ENCODE results near the gene HPX.

Gene HPX

GRCh38 chr11:6480299-6480914, 39.6 kb upstream of the HPX start:
- Histone ChIP-seq H3K36me3 (ENCODE audit: insufficient read depth, low read depth, low read length) (peaks cover 66% of the 10 kb centered on the region), H3K9me3 (ENCODE audit: insufficient read depth, low read depth, low read length) (no peaks in the 10 kb centered on the region), H3K27ac (ENCODE audit: low read length) (peak overlapping the region; percentile 23), H3K27me3 (ENCODE audit: insufficient read depth, low read length) (no peaks in the 10 kb centered on the region), H3K4me1 (ENCODE audit: insufficient read depth, low read length) (peaks cover 10% of the 10 kb centered on the region), H3K4me3 (ENCODE audit: low read length) (peak overlapping the region; percentile 98), H3K9ac (ENCODE audit: low read depth, low read length) (peak overlapping the region; percentile 96)

GRCh38 chr11:6476571-6476970, 35.8 kb upstream of the HPX start:
- Histone ChIP-seq H3K27ac (ENCODE audit: low read length) (no peak overlapping the region), H3K4me1 (ENCODE audit: insufficient read depth, low read length) (peaks cover 20% of the 10 kb centered on the region), H3K4me3 (ENCODE audit: low read length) (no peak overlapping the region), H3K36me3 (ENCODE audit: insufficient read depth, low read depth, low read length) (peaks cover 35% of the 10 kb centered on the region), H3K27me3 (ENCODE audit: insufficient read depth, low read length) (peaks cover 8% of the 10 kb centered on the region; the same call in 1 of the 2 replicates), H3K9me3 (ENCODE audit: insufficient read depth, low read depth, low read length) (no peaks in the 10 kb centered on the region), H3K9ac (ENCODE audit: low read depth, low read length) (no peak overlapping the region)

- Histone ChIP-seq H3K27ac (ENCODE audit: low read length) (no peak overlapping the region), H3K4me1 (ENCODE audit: insufficient read depth, low read length) (peaks cover 20% of the 10 kb centered on the region), H3K27me3 (ENCODE audit: insufficient read depth, low read length) (peaks cover 8% of the 10 kb centered on the region), H3K9me3 (ENCODE audit: insufficient read depth, low read depth, low read length) (no peaks in the 10 kb centered on the region), H3K9ac (ENCODE audit: low read depth, low read length) (no peak overlapping the region), H3K36me3 (ENCODE audit: insufficient read depth, low read depth, low read length) (peaks cover 35% of the 10 kb centered on the region), H3K4me3 (ENCODE audit: low read length) (no peak overlapping the region)
These were observed 35.1 kb upstream of the HPX start for GRCh38 chr11:6475936-6476335.

- Histone ChIP-seq H3K4me3 (ENCODE audit: low read length) (peak overlapping the region; percentile 77), H3K4me1 (ENCODE audit: insufficient read depth, low read length) (peaks cover 16% of the 10 kb centered on the region; the same call in 1 of the 2 replicates), H3K27me3 (ENCODE audit: insufficient read depth, low read length) (peaks cover 8% of the 10 kb centered on the region), H3K27ac (ENCODE audit: low read length) (no peak overlapping the region), H3K9ac (ENCODE audit: low read depth, low read length) (peak overlapping the region; percentile 81; the same call in 1 of the 2 replicates), H3K36me3 (ENCODE audit: insufficient read depth, low read depth, low read length) (peaks cover 35% of the 10 kb centered on the region), H3K9me3 (ENCODE audit: insufficient read depth, low read depth, low read length) (no peaks in the 10 kb centered on the region)
These were observed 34.2 kb upstream of the HPX start for GRCh38 chr11:6474806-6475500.

GRCh38 chr11:6474413-6474792, 33.6 kb upstream of the HPX start:
- peaks cover 8% of the 10 kb centered on the region for H3K27me3 ChIP-seq (ENCODE audit: insufficient read depth, low read length)
- peak overlapping the region; percentile 77 for H3K4me3 ChIP-seq (ENCODE audit: low read length)
- peaks cover 35% of the 10 kb centered on the region for H3K36me3 ChIP-seq (ENCODE audit: insufficient read depth, low read depth, low read length)
- H3K4me1 ChIP-seq (ENCODE audit: insufficient read depth, low read length) = peaks cover 19% of the 10 kb centered on the region
- H3K9ac ChIP-seq (ENCODE audit: low read depth, low read length) = peak overlapping the region; percentile 81; the same call in 1 of the 2 replicates
- peak overlapping the region; percentile 65 for H3K27ac ChIP-seq (ENCODE audit: low read length)
- H3K9me3 ChIP-seq (ENCODE audit: insufficient read depth, low read depth, low read length) = no peaks in the 10 kb centered on the region

DNA sequence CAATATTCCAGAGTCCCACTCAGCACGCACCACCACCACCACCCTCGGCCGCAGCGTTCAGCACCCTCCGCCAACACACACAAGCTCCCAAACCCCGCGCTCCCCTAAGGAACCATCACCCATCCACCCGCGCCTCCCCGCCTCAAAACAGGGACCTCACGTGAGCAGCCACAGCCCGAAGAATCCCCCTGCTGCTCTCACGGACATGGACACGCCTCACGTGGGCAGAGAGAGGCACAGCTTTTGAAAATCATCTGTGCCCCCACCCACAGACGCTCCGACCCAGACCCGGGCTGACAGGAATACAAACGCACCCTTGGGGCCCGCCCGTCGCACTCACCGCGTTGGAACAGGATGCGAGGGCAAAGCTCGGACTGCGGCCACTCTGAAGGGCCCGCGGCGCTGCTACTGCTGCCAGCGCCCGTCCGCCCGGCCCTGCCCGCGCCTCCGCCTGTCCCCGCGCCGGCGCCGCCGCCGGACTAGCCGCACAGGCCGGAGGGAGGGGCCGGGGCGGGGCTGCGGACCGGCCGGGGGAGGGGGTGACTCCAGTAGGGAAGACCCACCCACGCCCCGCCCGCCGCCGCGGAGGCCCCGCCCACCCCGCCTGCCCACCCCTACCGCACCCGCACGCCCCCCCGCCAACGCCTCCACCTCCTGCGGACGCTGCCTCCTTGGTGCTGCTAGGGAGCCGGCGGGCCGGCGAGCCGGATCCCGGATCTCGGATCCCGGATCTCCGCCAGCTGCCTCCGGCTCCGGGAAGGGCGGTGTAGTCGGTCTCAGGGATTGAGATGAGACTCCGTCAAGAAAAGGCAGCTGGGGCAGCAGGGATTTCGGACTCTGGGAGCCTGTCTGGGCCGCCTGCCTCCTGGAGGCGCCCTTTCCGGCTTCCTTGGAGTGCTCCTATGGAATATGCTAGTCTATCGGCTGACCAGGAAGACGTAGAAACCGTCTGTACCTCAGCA, 32.9 kb upstream of the HPX start, which contains the start of gene TRIM3:
Gene TRIM3, minus strand, starts transcription at position 491 of the 962 bp plus-strand sequence. CDS start 8,246 bp downstream, outside the sequence.
- peaks cover 28% of the 10 kb centered on the region for H3K36me3 ChIP-seq (ENCODE audit: insufficient read depth, low read depth, low read length)
- H3K9ac ChIP-seq (ENCODE audit: low read depth, low read length) = peak within 1 kb of the TSS; percentile 83; the same call in 1 of the 2 replicates
- no peaks in the 10 kb centered on the region for H3K9me3 ChIP-seq (ENCODE audit: insufficient read depth, low read depth, low read length)
- peak within 1 kb of the TSS; percentile 65 for H3K27ac ChIP-seq (ENCODE audit: low read length)
- H3K4me3 ChIP-seq (ENCODE audit: low read length) = peak within 1 kb of the TSS; percentile 90
- H3K4me1 ChIP-seq (ENCODE audit: insufficient read depth, low read length) = peaks cover 22% of the 10 kb centered on the region
- peaks cover 8% of the 10 kb centered on the region for H3K27me3 ChIP-seq (ENCODE audit: insufficient read depth, low read length)

GRCh38 chr11:6472934-6473333, 32.1 kb upstream of the HPX start:
- peaks cover 25% of the 10 kb centered on the region for H3K4me1 ChIP-seq (ENCODE audit: insufficient read depth, low read length)
- H3K36me3 ChIP-seq (ENCODE audit: insufficient read depth, low read depth, low read length) = peaks cover 20% of the 10 kb centered on the region
- no peak overlapping the region for H3K9ac ChIP-seq (ENCODE audit: low read depth, low read length)
- no peaks in the 10 kb centered on the region for H3K9me3 ChIP-seq (ENCODE audit: insufficient read depth, low read depth, low read length)
- peak overlapping the region; percentile 90 for H3K4me3 ChIP-seq (ENCODE audit: low read length)
- H3K27me3 ChIP-seq (ENCODE audit: insufficient read depth, low read length) = peaks cover 8% of the 10 kb centered on the region
- H3K27ac ChIP-seq (ENCODE audit: low read length) = no peak overlapping the region

- Histone ChIP-seq H3K27ac (ENCODE audit: low read length) (no peak overlapping the region), H3K4me1 (ENCODE audit: insufficient read depth, low read length) (peaks cover 20% of the 10 kb centered on the region), H3K9me3 (ENCODE audit: insufficient read depth, low read depth, low read length) (no peaks in the 10 kb centered on the region), H3K9ac (ENCODE audit: low read depth, low read length) (peak overlapping the region; percentile 63; the same call in 1 of the 2 replicates), H3K36me3 (ENCODE audit: insufficient read depth, low read depth, low read length) (no peaks in the 10 kb centered on the region), H3K4me3 (ENCODE audit: low read length) (peak overlapping the region; percentile 5; the same call in 1 of the 2 replicates), H3K27me3 (ENCODE audit: insufficient read depth, low read length) (peaks cover 8% of the 10 kb centered on the region)
These were observed 28.8 kb upstream of the HPX start for GRCh38 chr11:6469599-6469998.

DNA sequence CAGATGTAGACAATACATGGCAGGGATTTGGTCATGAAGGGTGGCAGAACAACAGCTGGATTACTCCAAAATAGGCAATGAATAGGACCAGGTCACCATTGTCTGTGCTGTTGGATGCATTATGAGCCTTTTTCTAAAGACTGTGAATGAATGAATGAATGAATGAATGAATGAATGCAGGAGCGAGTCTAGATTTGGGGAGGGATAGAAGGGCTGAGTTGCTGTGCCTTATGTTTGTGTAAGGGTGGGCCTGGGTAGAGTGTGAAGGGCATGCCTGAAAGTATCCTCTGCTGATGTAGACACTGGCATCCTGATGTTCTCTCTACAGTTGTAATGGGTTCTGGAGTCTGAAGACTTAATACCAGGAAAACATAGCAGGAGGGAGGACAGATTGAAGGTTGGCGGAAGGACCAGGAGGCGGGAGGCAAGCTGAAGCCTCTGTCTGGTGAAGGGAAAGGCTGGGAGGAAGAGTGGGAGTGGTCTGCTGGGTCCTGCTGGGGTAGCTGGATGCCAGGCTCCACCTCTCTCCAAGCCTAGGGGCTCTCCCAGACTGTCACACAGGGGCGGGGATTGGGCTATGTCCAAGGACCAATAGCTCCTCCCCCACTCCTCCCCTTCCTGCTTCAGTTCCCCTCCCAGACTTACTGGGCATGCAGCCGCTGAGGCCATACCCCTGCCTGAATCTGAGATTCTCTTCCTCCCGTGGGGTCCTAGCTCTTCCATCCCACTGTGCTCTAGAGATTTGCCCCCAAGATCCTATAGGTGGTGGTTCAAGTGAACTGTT, 28.1 kb upstream of the HPX start:
- H3K4me3 ChIP-seq (ENCODE audit: low read length) = peak overlapping the region; percentile 16; the same call in 1 of the 2 replicates
- peak overlapping the region; percentile 63; the same call in 1 of the 2 replicates for H3K9ac ChIP-seq (ENCODE audit: low read depth, low read length)
- H3K36me3 ChIP-seq (ENCODE audit: insufficient read depth, low read depth, low read length) = 0 out of 2 replicates have a peak, but pooled peaks cover 5% of the 10 kb centered on the region
- H3K27ac ChIP-seq (ENCODE audit: low read length) = no peak overlapping the region
- peaks cover 16% of the 10 kb centered on the region for H3K4me1 ChIP-seq (ENCODE audit: insufficient read depth, low read length)
- peaks cover 8% of the 10 kb centered on the region for H3K27me3 ChIP-seq (ENCODE audit: insufficient read depth, low read length)
- H3K9me3 ChIP-seq (ENCODE audit: insufficient read depth, low read depth, low read length) = no peaks in the 10 kb centered on the region

DNA sequence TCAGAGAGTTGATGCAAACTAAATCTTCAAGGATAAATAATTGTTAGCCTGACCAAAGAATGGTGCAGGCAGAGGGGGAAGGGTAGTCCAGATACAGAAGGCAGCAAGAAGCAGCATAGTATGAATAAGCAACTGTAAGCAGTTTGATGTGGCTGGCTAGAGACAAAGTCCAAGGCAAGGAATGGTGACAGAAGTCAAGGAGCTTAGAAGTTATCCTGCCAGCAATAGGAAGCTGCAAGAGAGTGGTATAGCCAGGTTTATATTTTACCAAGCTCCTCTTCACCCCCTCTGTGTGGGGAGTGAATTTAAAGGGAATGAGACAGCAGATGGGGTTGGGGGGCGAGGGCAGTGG, 18.3 kb upstream of the HPX start:
- H3K9me3 ChIP-seq (ENCODE audit: insufficient read depth, low read depth, low read length) = no peaks in the 10 kb centered on the region
- H3K27ac ChIP-seq (ENCODE audit: low read length) = no peak overlapping the region
- no peak overlapping the region for H3K4me3 ChIP-seq (ENCODE audit: low read length)
- H3K36me3 ChIP-seq (ENCODE audit: insufficient read depth, low read depth, low read length) = peaks cover 27% of the 10 kb centered on the region
- H3K4me1 ChIP-seq (ENCODE audit: insufficient read depth, low read length) = no peaks in the 10 kb centered on the region
- no peaks in the 10 kb centered on the region for H3K27me3 ChIP-seq (ENCODE audit: insufficient read depth, low read length)
- H3K9ac ChIP-seq (ENCODE audit: low read depth, low read length) = no peak overlapping the region
